NCI-H2227 treated with DMSO at 0.1 percent for 48 hours (cell line): ENCODE data around the gene DMRTA2.
"Not testable (repeated sequence)": the region's sequence is repeated elsewhere in the genome, so short reads cannot be mapped to it uniquely, and the experiment has no call there.

ENCODE experiments used
- DNase-seq: peaks from one replicate; lab custom pipeline; 2025; lab: John Stamatoyannopoulos, UW

Gene DMRTA2

GRCh38 chr1:50381551-50381950 lies 41.7 kb downstream of the DMRTA2 start:
- not testable (repeated sequence) for DNase-seq

GRCh38 chr1:50378770-50379169 lies 44.5 kb downstream of the DMRTA2 start:
- DNase-seq = no peak

- no peak for DNase-seq
Observed at GRCh38 chr1:50373532-50373931, 49.7 kb downstream of the DMRTA2 start.

GRCh38 chr1:50371749-50372148 lies 51.5 kb downstream of the DMRTA2 start:
- no peak for DNase-seq

GRCh38 chr1:50369830-50370229 lies 53.4 kb downstream of the DMRTA2 start:
- no peak for DNase-seq

- no peak for DNase-seq
Observed at GRCh38 chr1:50369008-50369634, 54.1 kb downstream of the DMRTA2 start.

GRCh38 chr1:50368179-50369007 lies 54.9 kb downstream of the DMRTA2 start:
- DNase-seq = peak; percentile 65
